ENCODE data around the gene OR2M7.

- TF ChIP-seq CTCF (IDR thresholded peaks at IDR 0.05 in 2 of 3, conservative IDR thresholded peaks at IDR 0.05 in 1 of 3; ENCODE audit: borderline replicate concordance in 1 of 3, insufficient read depth in 1 of 3, low read depth in 2 of 3, low read length in 2 of 3) (no peak), POLR2AphosphoS5 (IDR thresholded peaks at IDR 0.05; ENCODE audit: low read depth, low read length) (no peak), REST (IDR thresholded peaks at IDR 0.05; ENCODE audit: low read depth) (no peak), EZH2phosphoT487 (IDR thresholded peaks at IDR 0.05; ENCODE audit: borderline replicate concordance) (no peak), SIN3A (IDR thresholded peaks at IDR 0.05; ENCODE audit: low read depth) (no peak), ZNF274 (IDR thresholded peaks at IDR 0.05; ENCODE audit: low read depth, low read length) (no peak), EGR1 (IDR thresholded peaks at IDR 0.05; ENCODE audit: low read depth) (no peak), POLR2A (IDR thresholded peaks at IDR 0.05; ENCODE audit: borderline replicate concordance, extremely low read depth, insufficient read depth, insufficient read length) (no peak), EZH2 (IDR thresholded peaks at IDR 0.05) (no peak), RAD21 (IDR thresholded peaks at IDR 0.05; ENCODE audit: low read depth) (no peak), JUND (IDR thresholded peaks at IDR 0.05) (no peak), ZBTB33 (IDR thresholded peaks at IDR 0.05; ENCODE audit: extremely low read depth, insufficient replicate concordance, low read length) (no peak), ELF1 (IDR thresholded peaks at IDR 0.05; ENCODE audit: borderline replicate concordance, low read depth) (no peak), CEBPB (IDR thresholded peaks at IDR 0.05; ENCODE audit: low read depth) (no peak)
Measured at GRCh38 chr1:248348475-248348874, 24.1 kb upstream of the OR2M7 start, which contains the start of gene OR14C36.

Measured in HCT116 (cell line).